Measurements from ENCODE around the gene RPS6KA5.

GRCh38 chr14:91047174-91047753 is 13.2 kb downstream of the RPS6KA5 start:
- no peak for TF ChIP-seq CTCF (IDR thresholded peaks at IDR 0.05; ENCODE audit: insufficient read depth, low read depth, low read length)
- no peak for TF ChIP-seq EZH2 (IDR thresholded peaks at IDR 0.05; ENCODE audit: insufficient read depth, low read length)

All from astrocyte (in vitro differentiated cells and primary cell).